SK-N-SH (cell line): ENCODE measurements around the gene CIBAR2. TPM values are rescaled to one million over a fixed set of nuclear protein-coding genes. Genes with fewer than 3 reads are reported as not detected.

ENCODE experiments used
- CTCF ChIA-PET: fragments of 300-600, 350-600 bp; formaldehyde crosslinking; extraction: SDS; loops from one replicate; lab custom pipeline; 2021; lab: Yijun Ruan, JAX
- POLR2A ChIA-PET: fragments of 350-600 bp; sonication (Branson Sonifier 250); formaldehyde crosslinking; extraction: SDS; loops from one replicate; lab custom pipeline; 2020; ENCODE audit warnings: antibody characterized with exemption, inconsistent platforms; lab: Yijun Ruan, JAX
- DNase-seq: peaks from one replicate; pipeline ENCODE4 v3.0.0; 2012
- H2AFZ ChIP-seq: fragments of 200-600 bp; sonication (generic); 2 replicates; pipeline ENCODE4 v1.8.1; 2016; ENCODE audit warnings: antibody characterized with exemption, mild to moderate bottlenecking, low read depth
- H3F3A ChIP-seq: fragments of 200-600 bp; sonication (generic); replicated peaks from 2 replicates; pipeline ENCODE3; 2016; ENCODE audit warnings: antibody characterized with exemption, mild to moderate bottlenecking; ENCODE audit not compliant: insufficient read depth
- H3K27ac ChIP-seq, 2 experiments: fragments of 200-500 bp in 1 of 2; fragments of 200-600 bp in 1 of 2; sonication (Bioruptor generic) in 1 of 2; sonication (generic), shearing (Covaris generic) in 1 of 2; 2 replicates each; pipeline versions ENCODE4 v1.5.1 to v1.6.1; 2014 to 2016; ENCODE audit warnings: low read depth in 2 of 2, inconsistent platforms in 1 of 2, low read length in 1 of 2, mild to moderate bottlenecking in 1 of 2, mixed read lengths in 1 of 2
- H3K27me3 ChIP-seq: fragments of 200-600 bp; sonication (generic), shearing (Covaris generic); 2 replicates; pipeline ENCODE4 v1.6.1; 2016; ENCODE audit warnings: mixed run types; ENCODE audit not compliant: insufficient read depth
- H3K36me3 ChIP-seq, 2 experiments: fragments of 200-500 bp in 1 of 2; fragments of 200-600 bp in 1 of 2; sonication (Bioruptor generic) in 1 of 2; sonication (generic) in 1 of 2; replicated peaks in 1 of 2; 2 replicates each; pipeline versions ENCODE3 to v1.5.1; 2014 to 2016; ENCODE audit warnings: low read length in 1 of 2, mild to moderate bottlenecking in 1 of 2; ENCODE audit not compliant: insufficient read depth in 2 of 2, control insufficient read depth in 1 of 2
- H3K4me1 ChIP-seq, 2 experiments: fragments of 200-500 bp in 1 of 2; fragments of 200-600 bp in 1 of 2; sonication (Bioruptor generic) in 1 of 2; sonication (generic), shearing (Covaris generic) in 1 of 2; 2 replicates each; pipeline versions ENCODE4 v1.5.1 to v1.6.1; 2014 to 2016; ENCODE audit warnings: low read depth in 1 of 2, low read length in 1 of 2, mixed run types in 1 of 2; ENCODE audit not compliant: insufficient read depth in 2 of 2, control insufficient read depth in 1 of 2
- H3K4me2 ChIP-seq: fragments of 200-600 bp; sonication (generic), shearing (Covaris generic); 2 replicates; pipeline ENCODE4 v1.6.1; 2017; ENCODE audit warnings: mixed run types
- H3K4me3 ChIP-seq, 2 experiments: fragments of 200-500 bp in 1 of 2; fragments of 200-600 bp in 1 of 2; sonication (Bioruptor generic) in 1 of 2; sonication (generic), shearing (Covaris generic) in 1 of 2; 2 replicates each; pipeline versions ENCODE4 v1.5.1 to v1.8.1; 2014 to 2016; ENCODE audit warnings: low read depth in 2 of 2, inconsistent platforms in 1 of 2, low read length in 1 of 2, mild to moderate bottlenecking in 1 of 2, mixed read lengths in 1 of 2, moderate library complexity in 1 of 2
- H3K79me2 ChIP-seq: fragments of 200-600 bp; sonication (generic); 2 replicates; pipeline ENCODE4 v1.8.1; 2017; ENCODE audit warnings: mild to moderate bottlenecking; ENCODE audit not compliant: insufficient read depth
- H3K9ac ChIP-seq: fragments of 200-600 bp; sonication (generic); 2 replicates; pipeline ENCODE4 v1.6.1; 2017; ENCODE audit warnings: mixed run types
- H3K9me2 ChIP-seq: fragments of 200-600 bp; sonication (generic); 2 replicates; pipeline ENCODE4 v1.6.1; 2017; ENCODE audit warnings: mixed run types
- H3K9me3 ChIP-seq: fragments of 200-600 bp; sonication (generic); 2 replicates; pipeline ENCODE4 v1.6.1; 2017; ENCODE audit warnings: mixed run types, mild to moderate bottlenecking, moderate library complexity
- H4K20me1 ChIP-seq: fragments of 200-600 bp; sonication (generic); 2 replicates; pipeline ENCODE4 v1.6.1; 2017; ENCODE audit warnings: mild to moderate bottlenecking, mixed run types; ENCODE audit not compliant: insufficient read depth
- EZH2phosphoT487 ChIP-seq: fragments of 200-600 bp; sonication (generic); IDR thresholded peaks from 2 replicates; pipeline ENCODE4 v1.6.1; 2017; ENCODE audit warnings: low read depth, mixed run types, mild to moderate bottlenecking, antibody characterized with exemption, moderate library complexity, borderline replicate concordance
- FOSL2 ChIP-seq: IDR thresholded peaks from 2 replicates; pipeline ENCODE4 v1.4.0; 2012; ENCODE audit warnings: low read depth, mild to moderate bottlenecking, moderate library complexity, borderline replicate concordance
- FOXM1 ChIP-seq: IDR thresholded peaks from 2 replicates; pipeline ENCODE4 v1.4.0; 2012; ENCODE audit warnings: low read depth, mild to moderate bottlenecking
- GATA2 ChIP-seq: sonication (generic); formaldehyde crosslinking; IDR thresholded peaks from 2 replicates; pipeline ENCODE4 v1.5.0; 2020; ENCODE audit warnings: mild to moderate bottlenecking, missing genetic modification reagents
- JUND ChIP-seq: IDR thresholded peaks from 2 replicates; pipeline ENCODE4 v1.4.0; 2012
- MXI1 ChIP-seq: IDR thresholded peaks from 2 replicates; pipeline ENCODE4 v1.6.1; 2012; ENCODE audit warnings: mild to moderate bottlenecking, low read depth, low read length, improper control_type of control experiment
- NFIC ChIP-seq: IDR thresholded peaks from 2 replicates; pipeline ENCODE4 v1.4.0; 2012; ENCODE audit warnings: borderline replicate concordance
- NRF1 ChIP-seq: IDR thresholded peaks from 2 replicates; pipeline ENCODE4 v1.6.1; 2012; ENCODE audit warnings: low read depth, mild to moderate bottlenecking, low read length
- POLR2AphosphoS5 ChIP-seq: IDR thresholded peaks from 2 replicates; pipeline ENCODE4 v1.6.1; 2012; ENCODE audit warnings: low read depth, low read length
- RCOR1 ChIP-seq: fragments of 150-350 bp; IDR thresholded peaks from 2 replicates; pipeline ENCODE4 v1.6.1; 2017; ENCODE audit warnings: antibody characterized with exemption, low read length
- REST ChIP-seq: IDR thresholded peaks from 2 replicates; pipeline ENCODE4 v1.6.1; 2012; ENCODE audit warnings: mild to moderate bottlenecking, low read depth, low read length, moderate library complexity
- RXRA ChIP-seq: IDR thresholded peaks from 2 replicates; pipeline ENCODE4 v1.4.0; 2012; ENCODE audit warnings: low read depth, mild to moderate bottlenecking, borderline replicate concordance
- TAF1 ChIP-seq: IDR thresholded peaks from 2 replicates; pipeline ENCODE4 v1.6.1; 2012; ENCODE audit warnings: low read depth, mild to moderate bottlenecking, low read length, moderate library complexity, borderline replicate concordance
- TEAD4 ChIP-seq: IDR thresholded peaks from 2 replicates; pipeline ENCODE4 v1.4.0; 2012; ENCODE audit warnings: mild to moderate bottlenecking, borderline replicate concordance; ENCODE audit not compliant: insufficient read depth
- YY1 ChIP-seq: IDR thresholded peaks from 2 replicates; pipeline ENCODE4 v1.4.0; 2012; ENCODE audit warnings: low read depth, mild to moderate bottlenecking
- ZBTB33 ChIP-seq: IDR thresholded peaks from 2 replicates; pipeline ENCODE4 v1.4.0; 2012; ENCODE audit warnings: low read depth, borderline replicate concordance
- WGBS: methylation state at CpG from one replicate; pipeline ENCODE4 v1.1.6; 2017; ENCODE audit warnings: low lambda C conversion rate; 5-methylcytosine and 5-hydroxymethylcytosine counted together
- polyA plus RNA-seq, 3 experiments: library from polyadenylated mRNA; depleted of rRNA; stranded (reverse); fragments of >200 nt; gene quantifications; 2 replicates each; pipeline ENCODE4 v1.2.3, GENCODE V29; 2012
- TF ChIP-seq, protein P1 (sequence below): fragments of 150-350 bp; IDR thresholded peaks from 2 replicates; pipeline ENCODE4 v1.6.1; 2017; ENCODE audit warnings: antibody characterized with exemption, low read length, low read depth, borderline replicate concordance
- TF ChIP-seq, protein P2 (sequence below): IDR thresholded peaks from 2 replicates; pipeline ENCODE4 v1.4.0; 2012; ENCODE audit warnings: low read depth, borderline replicate concordance

Gene CIBAR2
- polyA plus RNA-seq, 1 of the 3 experiments (the other 2 are of a cell fraction), result 0.15 TPM

GRCh38 chr16:85062323-85062722 is 49.9 kb downstream of the CIBAR2 start (continued):
- no peak for TF ChIP-seq RXRA
- TF ChIP-seq TEAD4, result no peak
- TF ChIP-seq, all 33 proteins: peak for 0

- H3K9me2 ChIP-seq, result no peaks in the 10 kb centered on the region
- H3K27me3 ChIP-seq, result no peaks in the 10 kb centered on the region
- H3K79me2 ChIP-seq, result no peaks in the 10 kb centered on the region
- no peak overlapping the region for H3K27ac ChIP-seq
- no peaks in the 10 kb centered on the region for H3K4me1 ChIP-seq
- H3K36me3 ChIP-seq, result no peaks in the 10 kb centered on the region
- no peak overlapping the region for H3K4me3 ChIP-seq
- ChIA-PET POLR2A (no interaction called here), CTCF (interaction anchor here (1.6 kb wide), 1 partner anchor 25 kb away, joined by 6 read pairs; no protein-coding TSS in a partner anchor)
- no peak overlapping the region for H3K4me2 ChIP-seq
- H4K20me1 ChIP-seq, result no peaks in the 10 kb centered on the region
- no peak for DNase-seq
- no peaks in the 10 kb centered on the region for H3F3A ChIP-seq
- H3K9me3 ChIP-seq, result no peaks in the 10 kb centered on the region
- no peak overlapping the region for H3K9ac ChIP-seq
- WGBS, result 96% methylated on average over 8 of the region's 8 CpGs
- H2AFZ ChIP-seq, result no peak overlapping the region
- TF ChIP-seq FOXM1, result no peak
- TF ChIP-seq FOSL2, result no peak
- no peak for TF ChIP-seq MXI1
- TF ChIP-seq GATA2, result no peak
- TF ChIP-seq TAF1, result no peak
- TF ChIP-seq YY1, result no peak
- no peak for TF ChIP-seq RCOR1
Observed at GRCh38 chr16:85061566-85061965, 50.7 kb downstream of the CIBAR2 start.

DNA sequence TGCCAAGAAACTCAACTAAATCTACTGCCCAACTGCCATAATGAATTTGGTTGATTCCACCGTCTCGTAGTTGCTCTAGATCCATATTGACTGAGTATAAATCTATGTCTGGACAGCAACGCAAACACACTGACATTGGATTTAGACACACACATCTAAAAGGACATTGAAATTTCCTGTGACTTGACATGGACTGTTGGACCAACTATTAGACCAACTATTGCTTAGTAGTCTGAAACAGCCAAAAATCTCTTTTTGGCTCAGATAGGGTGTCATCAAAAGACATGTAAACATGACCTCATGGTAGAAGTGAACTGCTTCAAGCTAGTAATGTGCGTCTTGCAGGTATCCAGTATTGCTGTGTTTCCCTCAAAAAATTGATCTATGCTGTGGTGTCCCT is 53.4 kb downstream of the CIBAR2 start:
- H3K9me2 ChIP-seq, result no peaks in the 10 kb centered on the region
- H3K27me3 ChIP-seq, result no peaks in the 10 kb centered on the region
- no peak overlapping the region for H3K4me2 ChIP-seq
- peaks cover 14% of the 10 kb centered on the region for H3F3A ChIP-seq
- TF ChIP-seq, protein P1, sequence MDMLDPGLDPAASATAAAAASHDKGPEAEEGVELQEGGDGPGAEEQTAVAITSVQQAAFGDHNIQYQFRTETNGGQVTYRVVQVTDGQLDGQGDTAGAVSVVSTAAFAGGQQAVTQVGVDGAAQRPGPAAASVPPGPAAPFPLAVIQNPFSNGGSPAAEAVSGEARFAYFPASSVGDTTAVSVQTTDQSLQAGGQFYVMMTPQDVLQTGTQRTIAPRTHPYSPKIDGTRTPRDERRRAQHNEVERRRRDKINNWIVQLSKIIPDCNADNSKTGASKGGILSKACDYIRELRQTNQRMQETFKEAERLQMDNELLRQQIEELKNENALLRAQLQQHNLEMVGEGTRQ, result no peak
- TF ChIP-seq ZBTB33 (no peak), NFIC (no peak), EZH2phosphoT487 (no peak), POLR2AphosphoS5 (no peak), JUND (no peak), REST (no peak), NRF1 (no peak)
- TF ChIP-seq, protein P2, sequence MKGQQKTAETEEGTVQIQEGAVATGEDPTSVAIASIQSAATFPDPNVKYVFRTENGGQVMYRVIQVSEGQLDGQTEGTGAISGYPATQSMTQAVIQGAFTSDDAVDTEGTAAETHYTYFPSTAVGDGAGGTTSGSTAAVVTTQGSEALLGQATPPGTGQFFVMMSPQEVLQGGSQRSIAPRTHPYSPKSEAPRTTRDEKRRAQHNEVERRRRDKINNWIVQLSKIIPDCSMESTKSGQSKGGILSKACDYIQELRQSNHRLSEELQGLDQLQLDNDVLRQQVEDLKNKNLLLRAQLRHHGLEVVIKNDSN, result no peak
- TF ChIP-seq, all 33 proteins: peak for 0
- Histone ChIP-seq H2AFZ (no peak overlapping the region), H3K36me3 (no peaks in the 10 kb centered on the region), H3K4me3 (no peak overlapping the region), H3K79me2 (no peaks in the 10 kb centered on the region), H4K20me1 (no peaks in the 10 kb centered on the region), H3K4me1 (peaks cover 8 to 10% of the 10 kb centered on the region in 2 experiments; a peak in 2 of 4 replicates), H3K9me3 (no peaks in the 10 kb centered on the region), H3K27ac (no peak overlapping the region), H3K9ac (no peak overlapping the region)
- 84% methylated on average over 4 of the region's 4 CpGs for WGBS
- no peak for DNase-seq
- ChIA-PET CTCF (interaction anchor here (1.2 to 2.3 kb wide), 2 partner anchors 28 to 56 kb away, joined by 3 to 10 read pairs; no protein-coding TSS in a partner anchor), POLR2A (no interaction called here)
